DMS 273 (cell line): ENCODE results near the gene FBXO11.
"Not testable (repeated sequence)": the region's sequence is repeated elsewhere in the genome, so short reads cannot be mapped to it uniquely, and the experiment has no call there.

ENCODE experiments used
- DNase-seq: peaks from one replicate; lab custom pipeline; 2025; ENCODE audit not compliant: unreplicated experiment; lab: John Stamatoyannopoulos, UW

FBXO11 gene

DNA sequence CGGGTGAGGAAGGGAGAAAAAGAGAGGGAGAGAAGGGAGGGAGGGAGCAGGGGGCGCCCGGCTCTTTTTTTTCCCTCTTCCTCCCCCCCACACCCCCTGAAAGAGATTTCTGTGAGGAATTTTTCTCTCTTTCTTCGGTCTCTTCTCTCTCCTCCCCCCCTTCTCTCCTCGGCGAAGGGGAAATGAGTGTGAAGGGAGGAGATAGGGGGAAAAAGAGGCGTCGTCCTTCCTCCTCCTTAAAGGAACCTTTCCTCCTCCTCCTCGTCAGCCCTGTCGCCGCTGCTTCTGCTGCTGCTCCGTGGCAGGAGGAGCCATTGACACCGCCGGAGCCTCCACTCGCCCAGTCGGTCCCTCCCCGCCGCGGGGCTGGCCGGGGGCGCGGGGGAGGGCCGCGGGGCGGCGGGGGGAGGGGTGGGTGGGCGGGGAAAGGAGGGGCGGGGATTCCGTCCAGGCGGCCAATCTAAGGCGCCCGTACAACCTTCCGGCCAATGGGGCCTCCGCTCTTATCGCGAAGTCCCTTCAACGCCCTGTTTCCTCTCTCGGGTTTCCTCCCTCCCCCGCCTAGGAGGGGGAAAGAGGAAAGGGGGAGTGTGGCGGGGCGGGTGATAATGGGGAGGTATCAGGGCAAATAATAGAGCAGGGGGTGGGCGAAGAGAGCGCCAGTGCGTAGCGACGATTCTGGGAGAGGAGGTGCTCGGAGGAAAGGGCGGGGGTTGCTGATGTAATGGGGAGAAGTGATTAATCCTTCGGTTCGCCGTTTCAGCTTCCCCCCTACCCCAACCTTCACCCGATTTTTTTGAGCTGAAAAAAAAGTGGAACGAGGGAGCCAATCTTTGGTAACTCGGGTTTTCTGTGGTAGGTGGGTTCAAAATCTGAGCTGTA lies at the start of gene FBXO11:
FBXO11 (minus strand) TSS at position 342 of the 882 bp plus-strand sequence. CDS start 778 bp downstream, outside the sequence.
- peak; percentile 99 for DNase-seq

DNA sequence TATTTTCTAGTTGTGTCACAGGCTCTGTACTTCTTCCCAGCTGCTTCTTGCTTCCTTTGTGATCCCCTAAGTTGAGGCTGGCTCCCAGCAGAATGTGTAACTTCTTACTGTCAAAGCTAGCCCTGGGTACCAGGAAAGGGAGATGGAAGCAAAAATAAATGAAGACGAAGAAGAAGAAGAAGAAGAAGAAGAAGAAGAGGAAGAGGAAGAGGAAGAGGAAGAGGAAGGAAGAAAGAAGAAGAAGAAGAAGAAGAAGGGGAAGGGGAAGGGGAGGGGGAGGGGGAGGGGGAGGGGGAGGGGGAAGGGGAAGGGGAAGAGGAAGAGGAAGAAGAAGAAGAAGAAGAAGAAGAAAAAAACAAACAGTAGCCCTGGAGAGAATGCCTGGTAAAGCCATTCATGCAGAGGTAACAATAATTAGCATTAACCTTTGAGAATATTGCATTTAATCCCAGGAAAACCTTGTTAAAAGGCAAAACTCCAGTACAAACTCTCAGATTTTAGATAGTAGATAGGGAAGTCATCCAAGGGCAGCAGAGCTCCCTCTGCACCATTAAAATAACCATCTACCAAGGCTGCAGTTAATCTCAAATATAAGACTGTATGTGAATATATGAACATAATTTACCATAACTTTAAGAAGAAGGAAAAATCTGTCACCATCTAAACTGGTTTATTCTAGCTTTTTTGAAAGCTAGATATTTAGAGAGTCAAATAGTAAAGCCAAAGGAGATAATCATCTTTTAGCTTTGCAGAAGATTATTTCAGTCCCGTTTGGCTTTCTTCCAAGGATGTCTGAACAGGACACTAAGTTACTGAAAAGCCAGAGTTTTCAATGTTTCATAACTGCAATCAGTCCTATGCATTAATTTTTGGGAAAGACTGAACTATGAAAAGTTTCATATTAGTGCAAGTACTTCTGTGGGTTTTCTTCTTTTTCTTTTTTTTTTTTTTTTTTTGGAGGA lies 44.3 kb upstream of the FBXO11 start:
- peak; percentile 42 for DNase-seq

DNA sequence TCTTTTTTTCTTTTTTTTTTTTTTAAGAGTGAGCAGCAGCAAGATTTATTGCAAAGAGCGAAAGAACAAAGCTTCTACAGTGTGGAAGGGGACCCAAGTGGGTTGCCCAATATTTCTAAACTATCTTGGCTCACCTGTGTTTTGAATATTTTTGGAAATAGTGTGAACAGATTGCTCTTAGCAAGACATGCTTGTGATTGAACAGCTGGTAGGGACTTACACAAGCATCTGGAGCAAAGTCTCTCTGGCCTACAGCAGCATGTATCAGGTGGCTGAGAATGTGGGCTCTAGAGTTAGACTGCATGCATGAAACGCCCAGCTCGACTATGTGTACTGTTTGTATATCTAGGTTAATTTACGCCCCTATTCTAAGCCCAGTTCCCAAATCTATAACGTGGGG lies 40.3 kb upstream of the FBXO11 start:
- DNase-seq = peak; percentile 96

DNA sequence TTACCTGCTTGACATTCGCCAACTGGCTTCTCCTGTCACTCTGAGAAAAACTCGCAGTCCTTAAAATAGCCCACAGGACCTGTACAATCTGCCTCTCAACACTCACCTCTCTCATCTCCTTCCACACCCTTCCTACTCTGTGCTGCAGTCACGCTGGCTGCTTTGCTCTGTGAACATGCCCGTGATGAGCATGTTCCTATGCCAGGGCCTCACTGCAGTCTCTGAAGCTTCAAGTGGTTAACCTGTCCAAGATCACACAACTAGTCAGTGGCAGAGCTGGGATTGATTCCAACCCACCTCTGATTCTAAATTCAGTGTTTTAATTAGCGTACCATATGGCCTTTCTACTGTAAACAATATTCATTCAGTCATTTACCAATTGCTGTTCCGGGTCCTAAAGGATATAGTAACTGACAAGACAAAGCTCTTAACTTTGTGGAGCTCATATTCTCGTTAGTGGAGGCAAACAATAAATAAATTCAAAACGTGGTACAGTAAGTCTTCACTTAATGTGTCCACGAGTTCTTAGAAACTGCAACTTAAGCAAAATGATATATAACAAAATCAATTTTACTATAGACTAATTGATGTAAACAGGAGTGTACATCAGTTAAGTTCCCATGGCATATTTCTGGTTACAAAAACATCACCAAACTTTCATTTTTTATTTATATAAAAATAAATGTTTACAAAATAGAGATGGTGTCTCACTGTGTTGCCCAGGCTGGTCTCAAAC lies 38.9 kb upstream of the FBXO11 start:
- DNase-seq = peak; percentile 89

DNA sequence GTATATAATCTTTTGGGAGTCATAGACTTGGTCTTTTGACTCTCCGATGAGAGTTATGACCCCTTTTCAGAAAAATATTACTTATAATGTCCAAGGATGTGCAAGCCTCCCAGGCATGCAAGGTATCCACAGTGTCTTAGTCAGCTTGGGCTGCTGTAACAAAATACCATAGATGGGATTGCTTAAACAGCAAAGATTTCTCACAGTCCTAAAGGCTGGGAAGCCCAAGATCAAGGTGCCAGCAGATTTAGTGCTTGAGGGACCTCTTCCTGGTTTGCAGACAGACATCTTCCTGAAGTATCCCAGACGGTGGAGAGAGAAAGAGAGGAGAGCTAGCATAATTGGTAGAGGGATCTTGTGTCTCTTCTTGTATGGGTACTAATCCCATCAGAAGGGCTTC lies 35.6 kb upstream of the FBXO11 start:
- no peak for DNase-seq

DNA sequence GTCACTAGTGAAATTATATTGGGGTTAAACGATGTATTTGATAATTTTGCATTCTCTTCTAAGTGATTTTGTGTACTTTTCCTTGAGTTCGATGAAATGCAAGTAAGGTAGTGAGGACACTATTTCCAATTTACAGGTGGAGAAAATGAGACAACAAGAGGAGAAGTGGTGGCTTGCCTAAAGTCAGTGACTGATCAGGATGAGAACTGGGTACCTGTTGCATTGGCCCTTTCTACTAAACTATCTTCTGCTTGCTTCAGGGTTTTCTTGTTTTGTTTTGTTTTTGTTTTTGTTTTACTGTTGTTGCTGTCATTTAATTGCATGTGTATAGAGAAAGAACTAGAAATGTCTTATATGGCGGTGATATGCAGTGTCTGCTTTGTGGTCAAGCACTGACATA lies 31.4 kb upstream of the FBXO11 start:
- DNase-seq = no peak

DNA sequence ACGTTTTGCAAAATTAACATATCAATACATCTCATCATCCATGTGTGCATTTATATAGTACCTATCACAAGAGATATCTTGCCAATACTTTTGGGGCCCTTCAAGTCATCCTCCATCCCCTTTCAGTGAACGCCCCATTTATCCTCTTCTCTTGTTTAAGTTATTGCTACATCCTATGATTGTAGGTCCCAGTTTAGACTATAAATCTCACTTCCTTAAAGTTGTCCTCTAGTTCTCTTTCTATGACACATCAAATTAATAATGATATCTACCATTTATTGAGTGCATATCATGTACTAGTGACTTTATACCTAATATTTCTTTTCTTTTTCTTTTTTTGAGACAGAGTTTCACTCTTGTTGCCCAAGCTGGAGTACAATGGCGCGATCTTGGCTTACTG lies 28.8 kb upstream of the FBXO11 start:
- no peak for DNase-seq

DNA sequence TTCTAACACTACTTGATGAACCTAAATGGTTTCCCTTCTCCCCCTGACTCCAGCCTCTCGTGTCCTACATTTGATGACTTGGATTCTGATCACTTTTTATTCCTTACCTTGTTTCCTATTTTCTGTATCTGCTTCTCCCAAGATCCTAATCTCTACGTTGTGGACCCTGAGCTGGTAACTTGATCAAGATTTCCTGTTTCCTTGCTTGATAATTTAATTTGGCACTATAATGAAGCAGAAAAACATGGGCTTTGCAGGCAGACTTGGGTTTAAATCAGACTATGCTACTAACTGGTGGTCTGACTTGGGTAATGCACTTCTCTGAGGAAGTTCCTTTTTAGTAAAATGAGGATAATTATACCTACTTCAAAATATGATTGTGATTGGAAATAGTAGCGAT lies 11.7 kb upstream of the FBXO11 start:
- no peak for DNase-seq

DNA sequence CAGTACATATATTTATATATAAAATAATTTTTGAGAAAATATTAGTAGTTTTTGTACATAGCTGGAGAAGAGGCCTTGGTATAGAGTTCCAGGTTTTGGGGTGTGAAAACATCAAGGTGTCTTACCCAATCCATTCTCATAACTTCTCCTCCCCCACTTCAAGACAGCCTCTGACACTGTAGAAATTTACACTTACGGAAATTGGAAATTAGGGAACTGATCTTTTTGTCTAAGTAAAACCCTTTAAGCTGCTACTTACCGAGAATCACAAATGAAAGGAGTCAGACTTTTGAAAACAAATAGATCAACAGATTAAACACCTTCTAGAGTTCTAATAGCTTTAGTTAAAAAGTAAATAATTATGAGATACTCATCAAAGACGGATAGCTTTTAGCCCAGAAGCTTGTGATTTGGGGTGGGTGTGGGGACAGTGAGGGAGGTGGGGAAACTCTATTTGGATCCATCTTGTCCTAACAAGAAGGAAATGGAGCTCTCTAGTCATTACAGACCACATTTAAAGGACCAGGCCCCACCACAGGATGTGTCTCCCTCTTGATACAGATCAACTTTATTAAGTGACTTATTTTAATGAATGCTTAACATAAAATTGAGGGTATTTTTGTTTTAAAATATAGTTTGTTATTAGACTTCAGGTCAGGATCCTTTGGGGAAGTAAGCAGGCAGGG lies 11.1 kb upstream of the FBXO11 start:
- DNase-seq = no peak

DNA sequence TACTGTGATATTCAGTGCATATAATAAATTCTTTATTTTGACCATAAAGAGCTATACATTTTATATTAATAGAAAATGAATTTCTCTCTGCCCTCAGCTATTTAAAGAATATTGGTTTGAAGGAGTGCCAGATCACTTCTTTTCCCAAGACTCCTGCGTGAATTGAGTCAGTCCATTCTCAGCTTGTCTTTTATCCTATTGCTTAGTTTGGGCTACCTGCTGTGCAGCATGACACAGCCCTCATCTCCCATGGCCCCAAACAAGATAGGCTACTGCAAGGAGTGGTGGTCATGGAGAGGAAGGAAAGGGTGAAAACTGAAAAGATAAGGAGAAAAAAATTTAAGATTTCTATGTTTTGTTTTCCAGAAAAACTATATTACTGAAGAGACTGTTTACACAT lies 10.1 kb upstream of the FBXO11 start:
- DNase-seq = no peak

DNA sequence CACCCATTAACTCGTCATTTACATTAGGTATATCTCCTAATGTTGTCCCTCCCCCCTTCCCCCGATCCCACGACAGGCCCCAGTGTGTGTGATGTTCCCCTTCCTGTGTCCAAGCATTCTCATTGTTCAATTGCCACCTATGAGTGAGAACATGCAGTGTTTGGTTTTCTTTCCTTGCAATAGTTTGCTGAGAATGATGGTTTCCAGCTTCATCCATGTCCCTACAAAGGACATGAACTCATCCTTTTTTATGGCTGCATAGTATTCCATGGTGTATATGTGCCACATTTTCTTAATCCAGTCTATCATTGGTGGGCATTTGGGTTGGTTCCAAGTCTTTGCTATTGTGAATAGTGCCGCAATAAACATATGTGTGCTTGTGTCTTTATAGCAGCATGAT lies 4.4 kb upstream of the FBXO11 start:
- not testable (repeated sequence) for DNase-seq

DNA sequence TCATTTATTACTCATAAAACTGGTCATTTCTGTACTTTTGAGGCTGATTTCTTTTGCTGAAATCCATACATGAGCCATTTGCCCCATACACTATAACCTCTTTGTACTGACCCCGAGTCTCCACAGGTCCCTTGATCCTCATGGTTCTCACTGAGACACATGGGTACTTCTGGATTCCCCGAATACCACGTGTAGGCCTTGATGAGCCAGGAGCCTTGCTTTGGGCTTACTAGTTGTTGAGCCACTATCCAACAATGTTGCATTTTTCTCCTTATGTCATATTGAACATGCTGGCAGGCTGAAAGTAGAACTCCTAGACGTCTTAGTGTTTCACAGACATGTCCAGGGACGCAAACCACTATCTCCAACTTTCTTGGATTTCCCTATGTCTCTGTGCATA lies 2.4 kb upstream of the FBXO11 start:
- DNase-seq = no peak

DNA sequence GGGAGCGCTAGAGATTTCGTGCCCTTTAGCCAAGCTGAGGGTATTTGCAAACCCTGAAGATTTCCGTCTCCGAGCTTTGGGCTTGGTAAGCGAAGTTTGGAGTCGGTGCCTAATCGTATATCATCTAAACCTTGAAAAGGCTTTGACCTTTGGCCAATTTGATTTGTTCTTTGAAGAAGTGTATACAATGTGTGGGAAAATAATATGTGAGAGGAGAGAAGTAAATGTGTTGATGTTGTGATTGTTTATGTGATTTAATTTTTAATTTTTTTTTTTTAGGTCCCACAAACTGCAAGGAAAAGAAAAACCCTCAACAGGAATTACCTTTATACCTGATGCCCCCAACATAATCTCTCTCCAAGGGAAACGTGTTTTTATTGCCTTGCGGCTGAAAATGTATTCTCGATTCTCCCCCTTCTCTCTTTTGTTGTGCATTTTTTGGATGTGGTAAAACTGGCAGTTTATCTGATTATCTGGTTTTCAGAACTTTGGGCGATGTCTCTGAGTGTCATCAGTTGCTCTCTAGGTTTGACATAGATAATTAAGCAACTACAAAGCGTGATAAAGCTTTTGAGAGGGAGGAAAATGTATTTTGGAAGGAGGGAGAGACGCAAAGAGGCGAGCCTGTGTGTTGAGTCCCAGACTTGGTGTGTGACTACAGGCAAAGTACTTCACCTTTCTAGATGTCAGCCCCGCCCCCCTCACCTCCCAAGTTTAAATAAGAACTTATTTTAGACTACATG lies 912 bp upstream of the FBXO11 start:
- DNase-seq = peak; percentile 34

DNA sequence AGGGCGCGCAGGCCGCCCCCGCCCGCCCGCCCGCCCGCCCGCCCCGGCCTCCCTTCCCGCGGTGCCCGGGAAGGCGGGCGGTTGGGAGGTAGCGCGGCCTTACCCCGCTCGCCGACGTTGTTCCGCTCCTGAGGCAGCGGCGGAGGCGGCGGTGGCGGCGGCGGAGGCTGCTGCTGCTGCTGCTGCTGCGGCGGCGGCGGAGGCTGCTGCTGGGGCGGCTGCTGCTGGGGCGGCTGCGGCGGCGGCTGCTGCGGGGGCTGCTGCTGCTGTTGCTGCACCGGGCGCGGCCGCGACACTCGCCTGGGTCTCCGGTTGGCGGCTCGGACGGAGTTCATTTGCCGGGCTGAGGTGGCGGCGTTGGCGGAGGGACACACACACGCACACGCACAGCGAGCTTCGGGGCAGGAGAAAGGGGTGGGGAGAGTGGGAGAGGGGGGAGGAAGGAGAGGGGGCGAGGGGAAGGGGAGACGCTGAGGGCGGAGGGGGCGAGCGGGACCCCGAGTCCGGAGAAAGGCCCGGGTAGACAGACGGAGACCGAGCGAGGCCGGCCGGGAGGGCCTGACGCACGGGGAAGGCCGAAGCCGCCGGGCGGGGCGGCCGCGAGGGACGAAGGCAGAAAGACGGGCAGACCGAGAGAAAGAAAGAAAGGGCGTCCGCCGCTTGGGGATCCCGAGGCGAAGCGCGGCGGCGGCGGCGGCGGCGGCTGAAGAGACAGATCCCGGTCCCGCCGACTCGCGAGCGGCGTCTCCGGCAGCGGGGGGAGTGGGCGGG lies 727 bp downstream of the FBXO11 start:
- DNase-seq = peak; percentile 93

DNA sequence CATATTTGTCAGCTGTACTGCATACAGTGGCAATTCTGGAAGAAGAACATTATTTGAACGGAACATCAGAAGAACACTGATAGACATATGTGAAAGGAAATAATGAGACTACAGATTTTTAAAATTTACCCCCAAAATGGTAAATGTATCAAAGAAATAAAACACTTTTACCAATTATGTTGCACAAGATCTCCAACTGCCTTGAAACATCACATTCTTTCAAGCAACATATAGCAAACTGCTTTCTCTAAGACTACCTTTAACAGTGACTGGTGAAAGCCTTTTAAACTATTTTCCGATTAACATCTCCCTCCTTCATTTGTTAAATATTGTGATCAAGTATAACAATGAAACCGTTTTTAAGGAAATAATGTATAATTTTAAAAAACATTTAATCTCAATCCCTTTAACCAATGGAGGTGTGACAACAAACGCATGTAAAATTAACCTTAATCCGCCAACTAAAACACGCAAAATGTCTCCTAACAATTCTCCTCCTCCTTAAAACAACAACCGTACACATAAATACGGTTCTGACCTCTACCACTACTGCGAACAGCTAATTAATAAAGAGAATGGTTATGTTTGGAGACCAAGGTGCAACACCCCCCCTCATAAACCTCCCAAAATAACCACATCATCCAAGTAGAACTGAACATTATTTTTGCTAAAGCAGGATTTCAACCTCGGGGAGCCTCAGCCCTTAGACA lies 2.4 kb downstream of the FBXO11 start:
- DNase-seq = no peak

DNA sequence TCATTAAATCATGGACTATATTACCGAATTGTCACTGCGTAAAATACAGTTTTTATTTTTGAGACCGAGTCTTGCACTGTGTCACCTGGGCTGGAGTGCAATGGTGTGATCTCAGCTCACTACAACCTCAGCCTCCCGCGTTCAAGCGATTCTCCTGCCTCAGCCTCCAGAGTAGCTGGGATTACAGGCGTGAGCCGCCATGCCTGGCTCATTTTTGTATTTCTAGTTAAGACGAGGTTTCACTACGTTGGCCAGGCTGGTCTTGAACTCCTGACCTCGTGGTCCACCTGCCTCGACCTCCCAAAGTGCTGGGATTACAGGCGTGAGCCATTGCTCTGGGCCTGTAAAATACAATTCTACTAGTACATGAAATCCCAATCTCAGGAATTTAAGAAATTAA lies 4.4 kb downstream of the FBXO11 start:
- not testable (repeated sequence) for DNase-seq

DNA sequence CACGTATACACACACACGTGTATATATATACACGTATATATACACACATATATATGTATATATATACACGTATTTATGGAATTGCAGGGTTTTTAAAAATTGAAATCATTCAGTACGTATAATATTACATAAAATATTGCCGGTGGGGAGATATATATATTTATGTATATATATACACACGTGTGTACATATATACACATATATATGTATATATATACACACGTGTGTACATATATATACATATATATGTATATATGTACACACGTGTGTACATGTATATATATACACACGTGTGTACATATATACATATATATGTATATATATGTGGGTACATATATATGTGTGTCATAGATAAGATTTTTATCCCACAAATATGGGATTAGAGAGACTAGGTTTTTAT lies 5.4 kb downstream of the FBXO11 start:
- no peak for DNase-seq
